ENCODE data around the gene C14orf93.
A peak's percentile ranks its signal among the peaks of the same experiment; 100 is the strongest.

C14orf93 gene, protein sequence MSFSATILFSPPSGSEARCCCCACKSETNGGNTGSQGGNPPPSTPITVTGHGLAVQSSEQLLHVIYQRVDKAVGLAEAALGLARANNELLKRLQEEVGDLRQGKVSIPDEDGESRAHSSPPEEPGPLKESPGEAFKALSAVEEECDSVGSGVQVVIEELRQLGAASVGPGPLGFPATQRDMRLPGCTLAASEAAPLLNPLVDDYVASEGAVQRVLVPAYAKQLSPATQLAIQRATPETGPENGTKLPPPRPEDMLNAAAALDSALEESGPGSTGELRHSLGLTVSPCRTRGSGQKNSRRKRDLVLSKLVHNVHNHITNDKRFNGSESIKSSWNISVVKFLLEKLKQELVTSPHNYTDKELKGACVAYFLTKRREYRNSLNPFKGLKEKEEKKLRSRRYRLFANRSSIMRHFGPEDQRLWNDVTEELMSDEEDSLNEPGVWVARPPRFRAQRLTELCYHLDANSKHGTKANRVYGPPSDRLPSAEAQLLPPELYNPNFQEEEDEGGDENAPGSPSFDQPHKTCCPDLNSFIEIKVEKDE

DNA sequence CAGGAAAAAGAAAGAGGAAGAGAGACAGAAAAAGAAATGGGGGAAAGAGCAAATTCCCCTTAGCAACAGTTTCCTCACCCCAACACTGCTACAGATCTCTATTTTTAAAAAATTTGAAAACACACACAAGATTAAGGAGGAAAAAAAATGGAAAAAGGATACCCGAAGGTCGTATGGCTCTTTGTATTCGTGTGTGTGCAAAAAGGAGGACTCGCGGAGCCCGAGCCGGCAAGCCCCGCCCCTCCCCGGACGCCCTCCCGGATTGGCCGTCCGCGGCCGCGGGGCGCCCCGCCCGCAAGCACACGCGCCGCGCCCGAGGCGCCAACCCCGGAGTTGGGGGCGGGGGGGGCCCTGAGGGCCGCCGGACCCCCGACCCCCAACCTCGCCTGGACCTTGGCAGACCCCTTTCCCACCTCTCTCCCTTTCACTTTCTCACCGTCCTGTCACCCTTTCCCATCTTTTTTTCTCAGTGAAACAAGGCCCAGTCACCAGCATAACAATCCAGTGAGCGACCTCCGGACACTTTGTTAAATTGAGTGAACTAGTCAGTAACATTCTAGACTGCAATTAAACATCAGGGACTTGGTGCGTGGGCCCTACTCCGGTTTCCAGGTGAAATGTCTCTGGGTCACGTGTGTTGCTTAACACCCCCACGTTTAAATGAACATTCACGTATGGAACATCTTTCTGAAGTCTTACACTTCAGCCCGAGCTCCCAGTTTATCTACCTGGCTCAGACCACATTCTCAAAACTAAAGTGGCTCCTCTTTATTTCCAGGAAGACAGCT lies at the start of gene C14orf93:
Gene C14orf93 (minus strand): TSS at position 205 of the 788 bp plus-strand sequence. CDS start 11,120 bp downstream, outside the sequence.
- CTCF ChIA-PET: interaction anchor here (0.9 to 2.3 kb wide), 2 partner anchors 24 to 48 kb away, joined by 3 to 8 read pairs; partner anchors contain the start of gene CDH24
- POLR2A ChIA-PET: interaction anchor here (0.7 to 1.0 kb wide), 2 partner anchors 48 to 209 kb away, joined by 3 to 4 read pairs; no protein-coding TSS in a partner anchor

DNA sequence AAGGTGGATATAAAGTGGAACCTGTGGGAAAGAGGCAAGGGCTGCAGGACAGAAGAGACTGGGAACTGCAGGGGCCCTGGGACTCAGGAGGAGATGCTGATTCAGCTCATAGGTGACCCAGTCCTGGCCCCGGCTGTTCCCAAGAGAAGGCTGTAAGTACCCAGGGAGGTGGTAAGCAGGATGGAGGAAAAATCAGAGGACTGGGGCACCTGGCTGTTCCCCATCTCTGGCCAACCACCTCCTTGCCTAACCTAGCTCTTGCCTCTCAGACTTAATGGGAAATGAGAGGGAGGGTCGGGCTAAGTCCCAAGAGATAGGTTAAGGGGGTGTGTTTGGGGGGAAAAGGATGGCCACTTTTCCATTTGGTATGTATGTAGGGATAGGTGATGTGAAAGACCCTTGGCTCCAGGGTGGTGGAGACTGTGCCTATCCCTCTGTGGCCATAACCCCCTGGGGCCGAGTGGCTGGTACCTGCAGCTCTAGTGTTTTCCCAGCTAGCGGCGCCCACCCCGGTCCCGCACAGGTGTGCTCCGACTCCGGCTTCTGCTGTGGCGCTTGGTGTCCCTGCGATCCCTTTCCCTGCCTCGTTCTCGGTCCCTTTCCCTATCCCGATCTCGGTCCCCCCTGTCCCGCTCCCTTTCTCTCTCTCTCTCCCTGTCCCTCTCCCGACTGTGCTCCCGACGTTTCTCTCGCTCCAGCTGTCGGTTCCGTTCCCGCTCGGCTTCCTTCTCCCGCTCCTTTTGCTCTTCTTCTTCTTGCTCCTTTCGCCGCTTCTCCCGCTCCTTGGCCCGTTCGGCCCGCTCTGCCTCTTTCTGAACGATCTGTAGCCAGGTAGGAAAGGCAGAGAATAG lies 48.9 kb upstream of the C14orf93 start:
- ChIA-PET CTCF (interaction anchor here (0.6 to 9.0 kb wide), 23 partner anchors 9 to 1051 kb away, joined by 3 to 159 read pairs (median 4); partner anchors contain the start of genes AJUBA, HAUS4 and PRMT5), POLR2A (interaction anchor here (0.5 to 6.4 kb wide), 18 partner anchors 10 to 188 kb away, joined by 3 to 51 read pairs (median 6); partner anchors contain the start of genes ACIN1, AJUBA, C14orf119 and HAUS4)
- TF ChIP-seq FOXK2 (IDR thresholded peaks at IDR 0.05) (no peak), SUZ12 (IDR thresholded peaks at IDR 0.05) (no peak), NFRKB (IDR thresholded peaks at IDR 0.05) (no peak), FOXA1 (IDR thresholded peaks at IDR 0.05) (no peak), ELF4 (IDR thresholded peaks at IDR 0.05) (no peak), L3MBTL2 (conservative IDR thresholded peaks at IDR 0.05) (no peak), ZNF384 (IDR thresholded peaks at IDR 0.05) (no peak), SP1 (IDR thresholded peaks at IDR 0.05) (no peak), BHLHE40 (IDR thresholded peaks at IDR 0.05; ENCODE audit: borderline replicate concordance) (no peak), FOXM1 (IDR thresholded peaks at IDR 0.05; ENCODE audit: borderline replicate concordance) (no peak), HDGF (IDR thresholded peaks at IDR 0.05; ENCODE audit: borderline replicate concordance) (no peak), ARNT (IDR thresholded peaks at IDR 0.05) (no peak), TARDBP (IDR thresholded peaks at IDR 0.05) (no peak), CTBP1 (IDR thresholded peaks at IDR 0.05; ENCODE audit: borderline replicate concordance) (no peak), LEF1 (IDR thresholded peaks at IDR 0.05; ENCODE audit: borderline replicate concordance) (no peak)
- TF ChIP-seq, protein P1, sequence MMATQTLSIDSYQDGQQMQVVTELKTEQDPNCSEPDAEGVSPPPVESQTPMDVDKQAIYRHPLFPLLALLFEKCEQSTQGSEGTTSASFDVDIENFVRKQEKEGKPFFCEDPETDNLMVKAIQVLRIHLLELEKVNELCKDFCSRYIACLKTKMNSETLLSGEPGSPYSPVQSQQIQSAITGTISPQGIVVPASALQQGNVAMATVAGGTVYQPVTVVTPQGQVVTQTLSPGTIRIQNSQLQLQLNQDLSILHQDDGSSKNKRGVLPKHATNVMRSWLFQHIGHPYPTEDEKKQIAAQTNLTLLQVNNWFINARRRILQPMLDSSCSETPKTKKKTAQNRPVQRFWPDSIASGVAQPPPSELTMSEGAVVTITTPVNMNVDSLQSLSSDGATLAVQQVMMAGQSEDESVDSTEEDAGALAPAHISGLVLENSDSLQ (IDR thresholded peaks at IDR 0.05): no peak
- no peak for DNase-seq (ENCODE audit: extremely low spot score)

More for the DNA sequence above, at the start of gene C14orf93:
- DNase-seq (ENCODE audit: extremely low spot score): peak; percentile 83
- TF ChIP-seq L3MBTL2 (conservative IDR thresholded peaks at IDR 0.05) (peak; percentile 51), SP1 (IDR thresholded peaks at IDR 0.05) (no peak), LEF1 (IDR thresholded peaks at IDR 0.05; ENCODE audit: borderline replicate concordance) (no peak), CTBP1 (IDR thresholded peaks at IDR 0.05; ENCODE audit: borderline replicate concordance) (0 out of 2 replicates have a peak, but pooled peaks have one; percentile 6), ELF4 (IDR thresholded peaks at IDR 0.05) (0 out of 2 replicates have a peak, but pooled peaks have one; percentile 32), ARNT (IDR thresholded peaks at IDR 0.05) (no peak), TARDBP (IDR thresholded peaks at IDR 0.05) (no peak), FOXM1 (IDR thresholded peaks at IDR 0.05; ENCODE audit: borderline replicate concordance) (peak; percentile 75; the same call in 1 of the 2 replicates)
- TF ChIP-seq, protein P1 (IDR thresholded peaks at IDR 0.05): no peak

DNA sequence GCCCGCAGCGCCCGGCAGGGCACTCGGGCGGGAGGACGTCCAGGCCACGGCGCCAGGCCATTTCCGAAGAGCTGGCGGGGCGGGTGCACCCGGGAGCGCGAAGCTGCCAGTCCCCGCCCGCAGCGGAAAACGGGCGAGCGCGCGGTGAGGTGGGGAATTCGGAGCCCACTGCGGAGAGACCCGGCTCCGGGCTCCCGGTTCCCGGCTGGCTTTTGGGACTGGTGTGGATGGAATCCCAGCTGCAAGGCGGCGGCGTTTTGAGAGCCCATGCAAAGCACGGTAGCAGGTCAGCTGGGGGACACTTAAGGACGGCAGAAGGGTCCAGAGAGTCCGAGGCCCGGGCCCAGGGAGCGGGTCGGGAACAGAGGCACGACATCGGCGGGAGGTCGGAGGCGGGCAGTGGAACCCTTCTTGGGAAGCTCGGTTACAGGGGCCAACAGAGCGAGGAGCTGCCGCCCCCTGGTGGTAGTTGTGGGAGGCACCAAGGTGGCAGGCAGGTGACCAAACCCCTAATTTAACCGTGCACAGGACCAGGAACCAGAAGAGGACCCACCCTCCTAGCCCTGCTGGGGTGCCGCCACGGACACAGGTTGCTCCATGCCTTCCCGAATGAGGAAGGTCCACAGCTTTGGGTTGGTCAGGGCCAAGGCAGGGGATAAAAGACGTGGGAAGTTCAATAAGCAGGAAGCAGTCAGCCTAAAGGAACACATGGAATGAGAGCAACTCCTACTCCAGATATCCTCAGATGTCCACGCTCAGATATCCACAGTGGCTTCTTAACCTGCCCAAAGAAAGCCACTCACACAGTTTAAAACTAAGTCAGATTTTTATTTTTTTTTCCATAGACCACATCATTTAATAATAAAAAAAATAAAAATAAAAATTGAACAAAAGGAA lies 48.1 kb upstream of the C14orf93 start:
- ChIA-PET CTCF (interaction anchor here (0.6 to 9.0 kb wide), 23 partner anchors 8 to 836 kb away, joined by 3 to 159 read pairs (median 4); partner anchors contain the start of genes AJUBA, HAUS4 and PRMT5), POLR2A (interaction anchor here (0.6 to 6.4 kb wide), 18 partner anchors 9 to 128 kb away, joined by 3 to 51 read pairs (median 6); partner anchors contain the start of genes ACIN1, AJUBA, C14orf119 and HAUS4)
- DNase-seq (ENCODE audit: extremely low spot score): peak; percentile 87
- TF ChIP-seq FOXM1 (IDR thresholded peaks at IDR 0.05; ENCODE audit: borderline replicate concordance) (no peak), BHLHE40 (IDR thresholded peaks at IDR 0.05; ENCODE audit: borderline replicate concordance) (no peak), SUZ12 (IDR thresholded peaks at IDR 0.05) (no peak), HDGF (IDR thresholded peaks at IDR 0.05; ENCODE audit: borderline replicate concordance) (0 out of 2 replicates have a peak, but pooled peaks have one; percentile 64), CTBP1 (IDR thresholded peaks at IDR 0.05; ENCODE audit: borderline replicate concordance) (no peak), ZNF384 (IDR thresholded peaks at IDR 0.05) (no peak)
- TF ChIP-seq, protein P1 (IDR thresholded peaks at IDR 0.05): no peak
